K562 (cell line): ENCODE results near the gene CNNM4. TPM values are rescaled to one million over a fixed set of nuclear protein-coding genes. Genes with fewer than 3 reads are reported as not detected.

Source experiments
- BHLHE40 ChIP-seq: IDR thresholded peaks from 2 replicates; pipeline ENCODE4 v1.6.1; 2011; ENCODE audit warnings: low read length, improper control_type of control experiment
- MCM5 ChIP-seq: fragments of 450-650 bp; IDR thresholded peaks from 2 replicates; pipeline ENCODE4 v1.6.1; 2016; ENCODE audit warnings: low read depth
- NELFE ChIP-seq: IDR thresholded peaks from 2 replicates; pipeline ENCODE4 v1.6.1; 2011; ENCODE audit warnings: mild to moderate bottlenecking; ENCODE audit not compliant: insufficient read depth, insufficient read length
- NFIC ChIP-seq: fragments of 450-650 bp; IDR thresholded peaks from 2 replicates; pipeline ENCODE4 v1.6.1; 2017; ENCODE audit warnings: mild to moderate bottlenecking, inconsistent platforms
- PURB ChIP-seq: sonication (generic); formaldehyde crosslinking; IDR thresholded peaks from 2 replicates; pipeline ENCODE4 v1.9.0; 2021; ENCODE audit warnings: low read depth, mild to moderate bottlenecking, missing genetic modification reagents
- TARDBP ChIP-seq: fragments of 450-650 bp; IDR thresholded peaks from 2 replicates; pipeline ENCODE4 v1.6.1; 2016
- ZNF12 ChIP-seq: sonication (generic); formaldehyde crosslinking; IDR thresholded peaks from 2 replicates; pipeline ENCODE4 v1.4.0; 2020; ENCODE audit warnings: mild to moderate bottlenecking, missing genetic modification reagents
- ZNF444 ChIP-seq: fragments of 250-450 bp; sonication (Bioruptor Pico); IDR thresholded peaks from 2 replicates; pipeline ENCODE4 v1.4.0; 2020; ENCODE audit warnings: mild to moderate bottlenecking, moderate library complexity
- ZNF79 ChIP-seq: fragments of 250-450 bp; sonication (Bioruptor Pico); IDR thresholded peaks from 2 replicates; pipeline ENCODE4 v1.4.0; 2020; ENCODE audit warnings: low read depth, mild to moderate bottlenecking, moderate library complexity
- polyA plus RNA-seq, 8 experiments: library from polyadenylated mRNA; depleted of rRNA in 4 of 8; stranded (reverse) in 5 of 8; unstranded in 3 of 8; fragments of >200 nt; fragmentation: Nextera tagmentation in 2 of 8; fragmentation: Illumina TruSeq in 1 of 8; extraction: Ambion mirVana in 2 of 8; extraction: Trizol in 1 of 8; gene quantifications; 2 replicates each; pipeline versions ENCODE4 v1.2.1 to v1.2.3, GENCODE V29; 2011 to 2014; ENCODE audit warnings: inconsistent platforms in 1 of 8, missing spikeins in 1 of 8
- total RNA-seq, 7 experiments: library from RNA; depleted of rRNA in 6 of 7; stranded (reverse); fragments of >200 nt in 6 of 7; fragmentation: Illumina TruSeq in 2 of 7; extraction: Trizol in 2 of 7; gene quantifications; 2 replicates each; pipeline versions ENCODE4 v1.2.1 to v1.2.3, GENCODE V29; 2011 to 2021; ENCODE audit warnings: low replicate concordance in 1 of 7
- TF ChIP-seq, protein P1 (sequence below): sonication (generic); formaldehyde crosslinking; IDR thresholded peaks from 2 replicates; pipeline ENCODE4 v1.8.0; 2022; ENCODE audit warnings: missing genetic modification reagents, mild to moderate bottlenecking, moderate library complexity, borderline replicate concordance
- TF ChIP-seq, protein P2 (sequence below): sonication (generic); formaldehyde crosslinking; IDR thresholded peaks from 2 replicates; pipeline ENCODE4 v1.9.0; 2022; ENCODE audit warnings: mild to moderate bottlenecking, missing genetic modification reagents
- TF ChIP-seq, protein P3 (sequence below), 3 experiments: IDR thresholded peaks in 2 of 3; conservative IDR thresholded peaks in 1 of 3; 2 replicates each; pipeline ENCODE4 v1.5.1; 2011 to 2012; ENCODE audit warnings: low read length in 3 of 3, mild to moderate bottlenecking in 3 of 3, control low read depth in 2 of 3, improper control_type of control experiment in 1 of 3, inconsistent platforms in 1 of 3, low read depth in 1 of 3, mixed read lengths in 1 of 3, moderate library complexity in 1 of 3; ENCODE audit not compliant: insufficient read depth in 2 of 3
- TF ChIP-seq, protein P4 (sequence below): fragments of 250-450 bp; sonication (Bioruptor Pico); IDR thresholded peaks from 2 replicates; pipeline ENCODE4 v1.4.0; 2020; ENCODE audit warnings: mild to moderate bottlenecking, moderate library complexity, borderline replicate concordance
- TF ChIP-seq, protein P5 (sequence below): sonication (generic); formaldehyde crosslinking; IDR thresholded peaks from 2 replicates; pipeline ENCODE4 v1.8.1; 2023; ENCODE audit warnings: missing genetic modification reagents, mild to moderate bottlenecking, borderline replicate concordance

Gene CNNM4
- total and polyA plus RNA-seq, 9 of the 15 experiments (the other 6 are each of a cell fraction or from before 2014, with no cell fraction given) = 0.96 to 6.3 (median 2.8) TPM

DNA sequence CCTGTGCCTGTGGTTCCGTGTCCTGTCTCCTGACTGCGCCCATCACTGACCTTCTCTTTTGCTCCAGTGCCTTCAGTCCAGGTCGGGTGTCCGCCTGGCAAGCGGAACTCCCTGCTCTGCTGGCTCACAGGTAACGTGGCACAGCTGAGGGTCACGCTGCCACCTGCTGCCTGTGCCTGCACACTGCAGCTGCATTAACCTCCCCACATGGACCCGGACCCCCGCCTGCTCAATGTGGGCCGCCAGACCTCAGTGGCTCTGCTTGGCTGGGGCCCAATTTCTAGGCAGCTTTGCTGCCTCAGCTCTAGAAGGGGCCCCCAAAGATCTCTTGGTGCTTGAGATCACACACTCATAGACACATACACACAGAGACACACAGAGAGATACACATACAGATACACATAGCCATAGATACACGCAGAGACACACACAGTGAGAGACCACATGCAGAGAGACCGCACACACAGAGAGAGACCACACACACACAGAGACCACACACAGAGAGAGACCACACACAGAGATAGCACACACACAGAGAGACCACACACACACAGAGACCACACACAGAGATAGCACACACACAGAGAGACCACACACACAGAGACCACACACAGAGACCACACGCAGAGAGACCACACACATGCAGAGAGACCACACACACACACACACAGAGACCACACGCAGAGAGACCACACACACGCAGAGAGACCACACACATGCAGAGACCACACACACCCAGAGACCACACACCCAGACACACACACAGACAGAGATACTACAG is 40.5 kb downstream of the CNNM4 start (continued):
- TF ChIP-seq, protein P1, sequence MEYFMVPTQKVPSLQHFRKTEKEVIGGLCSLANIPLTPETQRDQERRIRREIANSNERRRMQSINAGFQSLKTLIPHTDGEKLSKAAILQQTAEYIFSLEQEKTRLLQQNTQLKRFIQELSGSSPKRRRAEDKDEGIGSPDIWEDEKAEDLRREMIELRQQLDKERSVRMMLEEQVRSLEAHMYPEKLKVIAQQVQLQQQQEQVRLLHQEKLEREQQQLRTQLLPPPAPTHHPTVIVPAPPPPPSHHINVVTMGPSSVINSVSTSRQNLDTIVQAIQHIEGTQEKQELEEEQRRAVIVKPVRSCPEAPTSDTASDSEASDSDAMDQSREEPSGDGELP = peak; percentile 65; the same call in 1 of the 2 replicates
- TF ChIP-seq PURB (CRISPR knock-in tag) = no peak
- 0 out of 2 replicates have a peak, but pooled peaks have one; percentile 12 for TF ChIP-seq BHLHE40
- TF ChIP-seq, protein P2, sequence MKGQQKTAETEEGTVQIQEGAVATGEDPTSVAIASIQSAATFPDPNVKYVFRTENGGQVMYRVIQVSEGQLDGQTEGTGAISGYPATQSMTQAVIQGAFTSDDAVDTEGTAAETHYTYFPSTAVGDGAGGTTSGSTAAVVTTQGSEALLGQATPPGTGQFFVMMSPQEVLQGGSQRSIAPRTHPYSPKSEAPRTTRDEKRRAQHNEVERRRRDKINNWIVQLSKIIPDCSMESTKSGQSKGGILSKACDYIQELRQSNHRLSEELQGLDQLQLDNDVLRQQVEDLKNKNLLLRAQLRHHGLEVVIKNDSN (CRISPR knock-in tag) = no peak
- no peak for TF ChIP-seq ZNF12 (CRISPR knock-in tag)
- TF ChIP-seq ZNF444 (CRISPR knock-in tag) = no peak
- TF ChIP-seq, protein P3, sequence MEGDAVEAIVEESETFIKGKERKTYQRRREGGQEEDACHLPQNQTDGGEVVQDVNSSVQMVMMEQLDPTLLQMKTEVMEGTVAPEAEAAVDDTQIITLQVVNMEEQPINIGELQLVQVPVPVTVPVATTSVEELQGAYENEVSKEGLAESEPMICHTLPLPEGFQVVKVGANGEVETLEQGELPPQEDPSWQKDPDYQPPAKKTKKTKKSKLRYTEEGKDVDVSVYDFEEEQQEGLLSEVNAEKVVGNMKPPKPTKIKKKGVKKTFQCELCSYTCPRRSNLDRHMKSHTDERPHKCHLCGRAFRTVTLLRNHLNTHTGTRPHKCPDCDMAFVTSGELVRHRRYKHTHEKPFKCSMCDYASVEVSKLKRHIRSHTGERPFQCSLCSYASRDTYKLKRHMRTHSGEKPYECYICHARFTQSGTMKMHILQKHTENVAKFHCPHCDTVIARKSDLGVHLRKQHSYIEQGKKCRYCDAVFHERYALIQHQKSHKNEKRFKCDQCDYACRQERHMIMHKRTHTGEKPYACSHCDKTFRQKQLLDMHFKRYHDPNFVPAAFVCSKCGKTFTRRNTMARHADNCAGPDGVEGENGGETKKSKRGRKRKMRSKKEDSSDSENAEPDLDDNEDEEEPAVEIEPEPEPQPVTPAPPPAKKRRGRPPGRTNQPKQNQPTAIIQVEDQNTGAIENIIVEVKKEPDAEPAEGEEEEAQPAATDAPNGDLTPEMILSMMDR (IDR thresholded peaks at IDR 0.05 in 2 of 3, conservative IDR thresholded peaks at IDR 0.05 in 1 of 3; ENCODE audit: insufficient read depth in 2 of 3, low read depth in 1 of 3, low read length in 3 of 3) = peak; percentile 68 to 79 (median 70)
- no peak for TF ChIP-seq ZNF79
- no peak for TF ChIP-seq MCM5
- TF ChIP-seq TARDBP = no peak
- peak; percentile 16; the same call in 1 of the 2 replicates for TF ChIP-seq NFIC
- TF ChIP-seq, protein P4, sequence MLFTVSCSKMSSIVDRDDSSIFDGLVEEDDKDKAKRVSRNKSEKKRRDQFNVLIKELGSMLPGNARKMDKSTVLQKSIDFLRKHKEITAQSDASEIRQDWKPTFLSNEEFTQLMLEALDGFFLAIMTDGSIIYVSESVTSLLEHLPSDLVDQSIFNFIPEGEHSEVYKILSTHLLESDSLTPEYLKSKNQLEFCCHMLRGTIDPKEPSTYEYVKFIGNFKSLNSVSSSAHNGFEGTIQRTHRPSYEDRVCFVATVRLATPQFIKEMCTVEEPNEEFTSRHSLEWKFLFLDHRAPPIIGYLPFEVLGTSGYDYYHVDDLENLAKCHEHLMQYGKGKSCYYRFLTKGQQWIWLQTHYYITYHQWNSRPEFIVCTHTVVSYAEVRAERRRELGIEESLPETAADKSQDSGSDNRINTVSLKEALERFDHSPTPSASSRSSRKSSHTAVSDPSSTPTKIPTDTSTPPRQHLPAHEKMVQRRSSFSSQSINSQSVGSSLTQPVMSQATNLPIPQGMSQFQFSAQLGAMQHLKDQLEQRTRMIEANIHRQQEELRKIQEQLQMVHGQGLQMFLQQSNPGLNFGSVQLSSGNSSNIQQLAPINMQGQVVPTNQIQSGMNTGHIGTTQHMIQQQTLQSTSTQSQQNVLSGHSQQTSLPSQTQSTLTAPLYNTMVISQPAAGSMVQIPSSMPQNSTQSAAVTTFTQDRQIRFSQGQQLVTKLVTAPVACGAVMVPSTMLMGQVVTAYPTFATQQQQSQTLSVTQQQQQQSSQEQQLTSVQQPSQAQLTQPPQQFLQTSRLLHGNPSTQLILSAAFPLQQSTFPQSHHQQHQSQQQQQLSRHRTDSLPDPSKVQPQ (CRISPR knock-in tag) = no peak
- TF ChIP-seq, protein P5, sequence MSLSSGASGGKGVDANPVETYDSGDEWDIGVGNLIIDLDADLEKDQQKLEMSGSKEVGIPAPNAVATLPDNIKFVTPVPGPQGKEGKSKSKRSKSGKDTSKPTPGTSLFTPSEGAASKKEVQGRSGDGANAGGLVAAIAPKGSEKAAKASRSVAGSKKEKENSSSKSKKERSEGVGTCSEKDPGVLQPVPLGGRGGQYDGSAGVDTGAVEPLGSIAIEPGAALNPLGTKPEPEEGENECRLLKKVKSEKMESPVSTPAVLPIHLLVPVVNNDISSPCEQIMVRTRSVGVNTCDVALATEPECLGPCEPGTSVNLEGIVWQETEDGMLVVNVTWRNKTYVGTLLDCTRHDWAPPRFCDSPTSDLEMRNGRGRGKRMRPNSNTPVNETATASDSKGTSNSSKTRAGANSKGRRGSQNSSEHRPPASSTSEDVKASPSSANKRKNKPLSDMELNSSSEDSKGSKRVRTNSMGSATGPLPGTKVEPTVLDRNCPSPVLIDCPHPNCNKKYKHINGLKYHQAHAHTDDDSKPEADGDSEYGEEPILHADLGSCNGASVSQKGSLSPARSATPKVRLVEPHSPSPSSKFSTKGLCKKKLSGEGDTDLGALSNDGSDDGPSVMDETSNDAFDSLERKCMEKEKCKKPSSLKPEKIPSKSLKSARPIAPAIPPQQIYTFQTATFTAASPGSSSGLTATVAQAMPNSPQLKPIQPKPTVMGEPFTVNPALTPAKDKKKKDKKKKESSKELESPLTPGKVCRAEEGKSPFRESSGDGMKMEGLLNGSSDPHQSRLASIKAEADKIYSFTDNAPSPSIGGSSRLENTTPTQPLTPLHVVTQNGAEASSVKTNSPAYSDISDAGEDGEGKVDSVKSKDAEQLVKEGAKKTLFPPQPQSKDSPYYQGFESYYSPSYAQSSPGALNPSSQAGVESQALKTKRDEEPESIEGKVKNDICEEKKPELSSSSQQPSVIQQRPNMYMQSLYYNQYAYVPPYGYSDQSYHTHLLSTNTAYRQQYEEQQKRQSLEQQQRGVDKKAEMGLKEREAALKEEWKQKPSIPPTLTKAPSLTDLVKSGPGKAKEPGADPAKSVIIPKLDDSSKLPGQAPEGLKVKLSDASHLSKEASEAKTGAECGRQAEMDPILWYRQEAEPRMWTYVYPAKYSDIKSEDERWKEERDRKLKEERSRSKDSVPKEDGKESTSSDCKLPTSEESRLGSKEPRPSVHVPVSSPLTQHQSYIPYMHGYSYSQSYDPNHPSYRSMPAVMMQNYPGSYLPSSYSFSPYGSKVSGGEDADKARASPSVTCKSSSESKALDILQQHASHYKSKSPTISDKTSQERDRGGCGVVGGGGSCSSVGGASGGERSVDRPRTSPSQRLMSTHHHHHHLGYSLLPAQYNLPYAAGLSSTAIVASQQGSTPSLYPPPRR (CRISPR knock-in tag) = no peak
- TF ChIP-seq NELFE = no peak
